Neural cell (in vitro differentiated cells): ENCODE data around the gene PLK3. TPM values are rescaled to one million over a fixed set of nuclear protein-coding genes. Genes with fewer than 3 reads are reported as not detected.

Experiments
- H2AFZ ChIP-seq: fragments of 200-600, 300-800 bp; sonication (generic), shearing (Covaris generic); 2 replicates; pipeline ENCODE4 v1.6.0; 2014; ENCODE audit warnings: low read depth, mild to moderate bottlenecking, antibody characterized with exemption, low read length, moderate library complexity
- H3F3A ChIP-seq: fragments of 200-600 bp; shearing (Covaris generic); 2 replicates; pipeline ENCODE4 v1.6.1; 2016; ENCODE audit warnings: mild to moderate bottlenecking, moderate library complexity, mixed read lengths, antibody characterized with exemption, low read length; ENCODE audit not compliant: insufficient read depth, poor library complexity, severe bottlenecking
- H3K27ac ChIP-seq: fragments of 200-600, 300-800 bp; sonication (generic), shearing (Covaris generic); 2 replicates; pipeline ENCODE4 v1.5.1; 2014; ENCODE audit warnings: mild to moderate bottlenecking, low read length, moderate library complexity
- H3K27me3 ChIP-seq: fragments of 300-800, 200-600 bp; sonication (generic), shearing (Covaris generic); 2 replicates; pipeline ENCODE4 v1.6.0; 2014; ENCODE audit warnings: mild to moderate bottlenecking, low read depth, low read length, moderate library complexity; ENCODE audit not compliant: insufficient read depth
- H3K36me3 ChIP-seq: fragments of 300-800, 200-600 bp; sonication (generic), shearing (Covaris generic); 2 replicates; pipeline ENCODE4 v1.5.1; 2014; ENCODE audit warnings: mild to moderate bottlenecking, antibody characterized with exemption, low read length, moderate library complexity; ENCODE audit not compliant: insufficient read depth
- H3K4me2 ChIP-seq: fragments of 300-800, 200-600 bp; sonication (generic), shearing (Covaris generic); 2 replicates; pipeline ENCODE4 v1.6.0; 2014; ENCODE audit warnings: mild to moderate bottlenecking, low read length
- H3K4me3 ChIP-seq: fragments of 300-800, 200-600 bp; sonication (generic), shearing (Covaris generic); 2 replicates; pipeline ENCODE4 v1.5.1; 2014; ENCODE audit warnings: mild to moderate bottlenecking, low read length, moderate library complexity
- H3K79me2 ChIP-seq: fragments of 200-600 bp; shearing (Covaris generic); replicated peaks from 2 replicates; pipeline ENCODE4 v1.6.0; 2014; ENCODE audit warnings: mild to moderate bottlenecking, low read length, moderate library complexity; ENCODE audit not compliant: insufficient read depth
- H3K9ac ChIP-seq: fragments of 300-800, 200-600 bp; sonication (generic), shearing (Covaris generic); 2 replicates; pipeline ENCODE4 v1.6.1; 2016; ENCODE audit warnings: mild to moderate bottlenecking, low read length, mixed read lengths
- H3K9me2 ChIP-seq: fragments of 200-600 bp; shearing (Covaris generic); 2 replicates; pipeline ENCODE4 v1.6.1; 2016; ENCODE audit warnings: mild to moderate bottlenecking, low read length, mixed read lengths; ENCODE audit not compliant: insufficient read depth
- H3K9me3 ChIP-seq: fragments of 200-600, 300-800 bp; sonication (generic), shearing (Covaris generic); 2 replicates; pipeline ENCODE4 v1.6.1; 2016; ENCODE audit warnings: mild to moderate bottlenecking, mixed run types, low read length, moderate library complexity, mixed read lengths
- H4K20me1 ChIP-seq: fragments of 200-600 bp; shearing (Covaris generic); 2 replicates; pipeline ENCODE4 v1.6.1; 2016; ENCODE audit warnings: mild to moderate bottlenecking, mixed run types; ENCODE audit not compliant: insufficient read depth
- EP300 ChIP-seq: fragments of 450-650 bp; conservative IDR thresholded peaks from 2 replicates; pipeline ENCODE4 v1.6.1; 2014; ENCODE audit warnings: antibody characterized with exemption, mild to moderate bottlenecking, moderate library complexity; ENCODE audit not compliant: poor library complexity, severe bottlenecking
- EZH2 ChIP-seq: fragments of 200-600, 300-800 bp; shearing (Covaris generic), sonication (generic); IDR thresholded peaks from 2 replicates; pipeline ENCODE4 v1.6.1; 2014; ENCODE audit warnings: antibody characterized with exemption, low read length, borderline replicate concordance, mild to moderate bottlenecking; ENCODE audit not compliant: insufficient read depth, poor library complexity, severe bottlenecking
- MXI1 ChIP-seq: fragments of 450-650 bp; conservative IDR thresholded peaks from 2 replicates; pipeline ENCODE4 v1.6.1; 2014; ENCODE audit warnings: antibody characterized with exemption, mild to moderate bottlenecking; ENCODE audit not compliant: poor library complexity, severe bottlenecking
- POLR2AphosphoS5 ChIP-seq: IDR thresholded peaks from 2 replicates; pipeline ENCODE4 v1.6.1; 2012
- RAD21 ChIP-seq: fragments of 450-650 bp; conservative IDR thresholded peaks from 2 replicates; pipeline ENCODE4 v1.6.1; 2014; ENCODE audit warnings: antibody characterized with exemption, mild to moderate bottlenecking, moderate library complexity
- SMC3 ChIP-seq: fragments of 450-650 bp; conservative IDR thresholded peaks from 2 replicates; pipeline ENCODE4 v1.6.1; 2014; ENCODE audit warnings: antibody characterized with exemption, mild to moderate bottlenecking, moderate library complexity; ENCODE audit not compliant: poor library complexity
- TAF1 ChIP-seq: IDR thresholded peaks from 2 replicates; pipeline ENCODE4 v1.6.1; 2012; ENCODE audit warnings: low read depth
- polyA plus RNA-seq: library from polyadenylated mRNA; depleted of rRNA; stranded (reverse); fragments of >200 nt; gene quantifications from 2 replicates; pipeline ENCODE4 v1.2.3, GENCODE V29; 2014
- TF ChIP-seq, protein P1 (sequence below): fragments of 450-650 bp; IDR thresholded peaks from 2 replicates; pipeline ENCODE4 v1.5.1; 2014; ENCODE audit warnings: antibody characterized with exemption, mild to moderate bottlenecking, moderate library complexity; ENCODE audit not compliant: poor library complexity, severe bottlenecking
- TF ChIP-seq, protein P2 (sequence below): IDR thresholded peaks from 2 replicates; pipeline ENCODE4 v1.6.1; 2012; ENCODE audit warnings: borderline replicate concordance

The PLK3 gene
- polyA plus RNA-seq, 1 donor from 2014 or later: 8.3 TPM

DNA sequence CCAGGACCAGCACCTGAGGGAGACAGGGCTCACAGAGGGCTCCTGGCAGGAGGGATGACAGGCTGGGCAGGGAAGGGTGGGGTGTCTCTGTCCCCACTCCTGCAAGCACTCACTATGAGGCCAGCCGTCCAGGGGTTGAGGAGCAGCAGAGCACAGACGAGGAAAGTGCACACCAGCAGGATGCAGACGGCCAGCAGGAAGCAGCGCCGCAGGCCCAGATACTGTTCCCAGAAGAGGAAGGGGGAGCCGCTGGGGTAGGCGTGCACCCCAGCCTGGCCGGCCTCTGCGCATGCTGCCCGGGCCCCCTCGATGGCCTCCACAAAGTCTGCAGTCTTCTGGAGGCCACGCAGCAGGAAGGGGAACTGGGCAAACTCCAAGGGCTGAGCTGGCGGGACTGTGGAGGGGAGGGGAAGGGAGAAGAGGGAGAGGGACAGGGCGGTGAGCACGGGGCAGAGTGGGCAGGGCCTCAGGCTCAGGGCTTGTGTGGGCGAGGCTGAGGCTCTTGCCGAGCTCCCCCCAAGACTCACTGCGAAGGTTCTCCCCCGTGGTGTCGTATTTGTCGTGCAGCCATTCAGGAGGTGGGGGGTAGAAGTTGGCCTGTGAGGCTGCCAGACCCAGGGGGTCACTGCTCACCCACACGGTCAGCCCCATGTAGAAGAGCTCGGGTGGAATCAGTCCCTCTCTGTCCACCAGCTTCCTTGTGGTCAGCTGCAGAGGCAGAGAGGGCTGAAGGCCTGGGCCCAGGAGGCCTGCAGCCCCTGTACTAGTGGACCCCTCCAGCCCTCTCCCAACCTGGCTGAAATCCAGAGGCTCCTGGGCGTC is 26.4 kb downstream of the PLK3 start:
- no peaks in the 10 kb centered on the region for H3F3A ChIP-seq
- H2AFZ ChIP-seq: no peak overlapping the region
- H3K27ac ChIP-seq: no peak overlapping the region
- H3K9me3 ChIP-seq: no peaks in the 10 kb centered on the region
- H3K79me2 ChIP-seq: no peaks in the 10 kb centered on the region
- H3K4me3 ChIP-seq: no peak overlapping the region
- H3K4me2 ChIP-seq: no peak overlapping the region
- H3K9me2 ChIP-seq: no peaks in the 10 kb centered on the region
- H3K27me3 ChIP-seq: no peaks in the 10 kb centered on the region
- H3K36me3 ChIP-seq: no peaks in the 10 kb centered on the region
- TF ChIP-seq, protein P1, sequence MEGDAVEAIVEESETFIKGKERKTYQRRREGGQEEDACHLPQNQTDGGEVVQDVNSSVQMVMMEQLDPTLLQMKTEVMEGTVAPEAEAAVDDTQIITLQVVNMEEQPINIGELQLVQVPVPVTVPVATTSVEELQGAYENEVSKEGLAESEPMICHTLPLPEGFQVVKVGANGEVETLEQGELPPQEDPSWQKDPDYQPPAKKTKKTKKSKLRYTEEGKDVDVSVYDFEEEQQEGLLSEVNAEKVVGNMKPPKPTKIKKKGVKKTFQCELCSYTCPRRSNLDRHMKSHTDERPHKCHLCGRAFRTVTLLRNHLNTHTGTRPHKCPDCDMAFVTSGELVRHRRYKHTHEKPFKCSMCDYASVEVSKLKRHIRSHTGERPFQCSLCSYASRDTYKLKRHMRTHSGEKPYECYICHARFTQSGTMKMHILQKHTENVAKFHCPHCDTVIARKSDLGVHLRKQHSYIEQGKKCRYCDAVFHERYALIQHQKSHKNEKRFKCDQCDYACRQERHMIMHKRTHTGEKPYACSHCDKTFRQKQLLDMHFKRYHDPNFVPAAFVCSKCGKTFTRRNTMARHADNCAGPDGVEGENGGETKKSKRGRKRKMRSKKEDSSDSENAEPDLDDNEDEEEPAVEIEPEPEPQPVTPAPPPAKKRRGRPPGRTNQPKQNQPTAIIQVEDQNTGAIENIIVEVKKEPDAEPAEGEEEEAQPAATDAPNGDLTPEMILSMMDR: no peak
- TF ChIP-seq MXI1 (no peak), EP300 (no peak), SMC3 (no peak), RAD21 (no peak), TAF1 (no peak), EZH2 (no peak), POLR2AphosphoS5 (no peak)
- TF ChIP-seq, protein P2, sequence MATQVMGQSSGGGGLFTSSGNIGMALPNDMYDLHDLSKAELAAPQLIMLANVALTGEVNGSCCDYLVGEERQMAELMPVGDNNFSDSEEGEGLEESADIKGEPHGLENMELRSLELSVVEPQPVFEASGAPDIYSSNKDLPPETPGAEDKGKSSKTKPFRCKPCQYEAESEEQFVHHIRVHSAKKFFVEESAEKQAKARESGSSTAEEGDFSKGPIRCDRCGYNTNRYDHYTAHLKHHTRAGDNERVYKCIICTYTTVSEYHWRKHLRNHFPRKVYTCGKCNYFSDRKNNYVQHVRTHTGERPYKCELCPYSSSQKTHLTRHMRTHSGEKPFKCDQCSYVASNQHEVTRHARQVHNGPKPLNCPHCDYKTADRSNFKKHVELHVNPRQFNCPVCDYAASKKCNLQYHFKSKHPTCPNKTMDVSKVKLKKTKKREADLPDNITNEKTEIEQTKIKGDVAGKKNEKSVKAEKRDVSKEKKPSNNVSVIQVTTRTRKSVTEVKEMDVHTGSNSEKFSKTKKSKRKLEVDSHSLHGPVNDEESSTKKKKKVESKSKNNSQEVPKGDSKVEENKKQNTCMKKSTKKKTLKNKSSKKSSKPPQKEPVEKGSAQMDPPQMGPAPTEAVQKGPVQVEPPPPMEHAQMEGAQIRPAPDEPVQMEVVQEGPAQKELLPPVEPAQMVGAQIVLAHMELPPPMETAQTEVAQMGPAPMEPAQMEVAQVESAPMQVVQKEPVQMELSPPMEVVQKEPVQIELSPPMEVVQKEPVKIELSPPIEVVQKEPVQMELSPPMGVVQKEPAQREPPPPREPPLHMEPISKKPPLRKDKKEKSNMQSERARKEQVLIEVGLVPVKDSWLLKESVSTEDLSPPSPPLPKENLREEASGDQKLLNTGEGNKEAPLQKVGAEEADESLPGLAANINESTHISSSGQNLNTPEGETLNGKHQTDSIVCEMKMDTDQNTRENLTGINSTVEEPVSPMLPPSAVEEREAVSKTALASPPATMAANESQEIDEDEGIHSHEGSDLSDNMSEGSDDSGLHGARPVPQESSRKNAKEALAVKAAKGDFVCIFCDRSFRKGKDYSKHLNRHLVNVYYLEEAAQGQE: no peak
- H3K9ac ChIP-seq: no peak overlapping the region
- H4K20me1 ChIP-seq: no peaks in the 10 kb centered on the region

GRCh38 chr1:44827197-44828002 is 27.2 kb downstream of the PLK3 start:
- TF ChIP-seq EP300 (no peak), SMC3 (no peak), EZH2 (no peak), MXI1 (no peak), POLR2AphosphoS5 (no peak), RAD21 (no peak), TAF1 (no peak)
- TF ChIP-seq, protein P2: no peak
- H3F3A ChIP-seq: no peaks in the 10 kb centered on the region
- H3K27me3 ChIP-seq: no peaks in the 10 kb centered on the region
- H3K9ac ChIP-seq: no peak overlapping the region
- H3K4me2 ChIP-seq: no peak overlapping the region
- H3K9me3 ChIP-seq: no peaks in the 10 kb centered on the region
- H3K9me2 ChIP-seq: no peaks in the 10 kb centered on the region
- H4K20me1 ChIP-seq: no peaks in the 10 kb centered on the region
- H2AFZ ChIP-seq: no peak overlapping the region
- no peaks in the 10 kb centered on the region for H3K79me2 ChIP-seq
- no peaks in the 10 kb centered on the region for H3K36me3 ChIP-seq
- H3K4me3 ChIP-seq: no peak overlapping the region
- no peak overlapping the region for H3K27ac ChIP-seq
